HepG2 (cell line): Measurements from ENCODE around the gene NUBP2.

Experiments
- DMAP1 ChIP-seq: IDR thresholded peaks from 2 replicates; pipeline ENCODE4 v1.6.1; 2016
- FOXJ3 ChIP-seq: sonication (generic); formaldehyde crosslinking; IDR thresholded peaks from 2 replicates; pipeline ENCODE4 v1.4.0; 2020; ENCODE audit warnings: missing genetic modification reagents, mild to moderate bottlenecking, borderline replicate concordance
- FOXK2 ChIP-seq: fragments of 450-650 bp; IDR thresholded peaks from 2 replicates; pipeline ENCODE4 v1.6.1; 2016
- KAT7 ChIP-seq: IDR thresholded peaks from 2 replicates; pipeline ENCODE4 v1.6.1; 2018; ENCODE audit warnings: borderline replicate concordance, missing compliant biosample characterization
- TAF1 ChIP-seq: sonication (generic); formaldehyde crosslinking; IDR thresholded peaks from 2 replicates; pipeline ENCODE4 v1.4.0; 2020; ENCODE audit warnings: missing genetic modification reagents
- YY1 ChIP-seq: IDR thresholded peaks from 2 replicates; pipeline ENCODE4 v1.6.1; 2011; ENCODE audit warnings: low read length, low read depth, moderate library complexity, mild to moderate bottlenecking; ENCODE audit not compliant: insufficient read depth, insufficient replicate concordance
- ZKSCAN1 ChIP-seq: fragments of 150-350 bp; IDR thresholded peaks from 2 replicates; pipeline ENCODE4 v1.6.1; 2014; ENCODE audit warnings: low read length
- TF ChIP-seq, protein P1 (sequence below): sonication (generic); formaldehyde crosslinking; conservative IDR thresholded peaks from 2 replicates; pipeline ENCODE4 v1.4.0; 2020; ENCODE audit warnings: missing genetic modification reagents

GRCh38 chr16:1749152-1750117 lies 33.3 kb upstream of the NUBP2 start:
- TF ChIP-seq, protein P1, sequence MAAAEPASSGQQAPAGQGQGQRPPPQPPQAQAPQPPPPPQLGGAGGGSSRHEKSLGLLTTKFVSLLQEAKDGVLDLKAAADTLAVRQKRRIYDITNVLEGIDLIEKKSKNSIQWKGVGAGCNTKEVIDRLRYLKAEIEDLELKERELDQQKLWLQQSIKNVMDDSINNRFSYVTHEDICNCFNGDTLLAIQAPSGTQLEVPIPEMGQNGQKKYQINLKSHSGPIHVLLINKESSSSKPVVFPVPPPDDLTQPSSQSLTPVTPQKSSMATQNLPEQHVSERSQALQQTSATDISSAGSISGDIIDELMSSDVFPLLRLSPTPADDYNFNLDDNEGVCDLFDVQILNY (CRISPR knock-in tag), result no peak
- no peak for TF ChIP-seq KAT7 (CRISPR knock-in tag)
- TF ChIP-seq ZKSCAN1, result no peak
- no peak for TF ChIP-seq DMAP1
- no peak for TF ChIP-seq TAF1 (CRISPR knock-in tag)
- no peak for TF ChIP-seq YY1
- TF ChIP-seq FOXJ3 (CRISPR knock-in tag), result no peak
- TF ChIP-seq FOXK2, result no peak
